GM12801 (cell line): ENCODE results near the gene SNAPC1.

ENCODE experiments used
- TF ChIP-seq, protein P1 (sequence below): IDR thresholded peaks from one replicate; pipeline ENCODE4 v1.5.1; 2011; ENCODE audit warnings: control low read depth; ENCODE audit not compliant: insufficient read length; ENCODE audit errors: extremely low read depth

The SNAPC1 gene

DNA sequence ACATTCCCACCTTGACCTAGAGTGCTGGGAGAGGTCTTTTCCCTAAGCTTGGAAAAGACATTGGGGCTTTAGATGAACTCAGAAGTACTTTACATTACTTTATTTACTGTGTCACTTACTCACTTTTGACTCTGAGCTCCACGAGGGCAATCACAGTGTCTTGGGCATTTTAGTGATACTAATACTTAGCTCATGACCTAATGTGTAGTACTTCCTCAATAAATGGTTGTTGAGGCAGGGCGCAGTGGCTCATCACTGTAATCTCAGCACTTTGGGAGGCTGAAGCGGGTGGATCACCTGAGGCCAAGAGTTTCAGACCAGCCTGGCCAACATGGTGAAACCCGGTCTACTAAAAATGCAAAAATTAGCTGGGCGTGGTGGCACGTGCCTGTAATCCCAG, 19.8 kb upstream of the SNAPC1 start:
- TF ChIP-seq, protein P1, sequence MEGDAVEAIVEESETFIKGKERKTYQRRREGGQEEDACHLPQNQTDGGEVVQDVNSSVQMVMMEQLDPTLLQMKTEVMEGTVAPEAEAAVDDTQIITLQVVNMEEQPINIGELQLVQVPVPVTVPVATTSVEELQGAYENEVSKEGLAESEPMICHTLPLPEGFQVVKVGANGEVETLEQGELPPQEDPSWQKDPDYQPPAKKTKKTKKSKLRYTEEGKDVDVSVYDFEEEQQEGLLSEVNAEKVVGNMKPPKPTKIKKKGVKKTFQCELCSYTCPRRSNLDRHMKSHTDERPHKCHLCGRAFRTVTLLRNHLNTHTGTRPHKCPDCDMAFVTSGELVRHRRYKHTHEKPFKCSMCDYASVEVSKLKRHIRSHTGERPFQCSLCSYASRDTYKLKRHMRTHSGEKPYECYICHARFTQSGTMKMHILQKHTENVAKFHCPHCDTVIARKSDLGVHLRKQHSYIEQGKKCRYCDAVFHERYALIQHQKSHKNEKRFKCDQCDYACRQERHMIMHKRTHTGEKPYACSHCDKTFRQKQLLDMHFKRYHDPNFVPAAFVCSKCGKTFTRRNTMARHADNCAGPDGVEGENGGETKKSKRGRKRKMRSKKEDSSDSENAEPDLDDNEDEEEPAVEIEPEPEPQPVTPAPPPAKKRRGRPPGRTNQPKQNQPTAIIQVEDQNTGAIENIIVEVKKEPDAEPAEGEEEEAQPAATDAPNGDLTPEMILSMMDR: no peak

- TF ChIP-seq, protein P1: no peak
Measured at GRCh38 chr14:61744238-61744637, 18.0 kb upstream of the SNAPC1 start.

DNA sequence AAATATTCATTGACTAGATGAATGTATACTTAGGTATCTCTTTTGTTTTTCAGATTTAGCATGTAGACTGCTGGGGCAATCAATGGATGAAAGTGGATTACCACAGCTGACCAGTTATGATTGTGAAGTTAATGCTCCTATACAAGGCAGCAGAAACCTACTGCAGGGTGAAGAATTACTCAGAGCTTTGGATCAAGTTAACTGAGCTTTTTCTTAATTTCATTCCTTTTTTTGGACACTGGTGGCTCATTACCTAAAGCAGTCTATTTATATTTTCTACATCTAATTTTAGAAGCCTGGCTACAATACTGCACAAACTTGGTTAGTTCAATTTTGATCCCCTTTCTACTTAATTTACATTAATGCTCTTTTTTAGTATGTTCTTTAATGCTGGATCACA, 15.3 kb upstream of the SNAPC1 start:
- TF ChIP-seq, protein P1: no peak

GRCh38 chr14:61747342-61747741, 14.9 kb upstream of the SNAPC1 start:
- TF ChIP-seq, protein P1: no peak

DNA sequence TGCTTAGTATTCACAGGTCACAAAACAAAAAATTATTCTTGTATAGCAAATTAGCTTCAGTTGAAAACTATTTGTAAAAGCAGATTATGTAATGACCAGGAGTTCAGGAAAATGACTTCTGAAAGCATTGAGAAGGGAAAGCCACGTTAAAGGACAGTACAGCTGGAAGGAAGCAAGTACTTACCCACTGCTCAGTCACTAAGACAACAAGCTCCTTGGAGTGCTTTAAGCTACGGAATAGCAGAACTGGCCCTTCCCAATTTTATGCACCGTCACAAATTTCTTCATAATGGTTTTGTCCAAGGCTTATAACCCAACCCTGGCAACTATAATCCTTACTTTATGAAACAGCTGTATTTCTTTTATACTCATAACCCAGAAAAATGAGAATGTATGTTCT, 13.0 kb upstream of the SNAPC1 start:
- TF ChIP-seq, protein P1: no peak

- TF ChIP-seq, protein P1: no peak
Measured at GRCh38 chr14:61749867-61750266, 12.4 kb upstream of the SNAPC1 start.

DNA sequence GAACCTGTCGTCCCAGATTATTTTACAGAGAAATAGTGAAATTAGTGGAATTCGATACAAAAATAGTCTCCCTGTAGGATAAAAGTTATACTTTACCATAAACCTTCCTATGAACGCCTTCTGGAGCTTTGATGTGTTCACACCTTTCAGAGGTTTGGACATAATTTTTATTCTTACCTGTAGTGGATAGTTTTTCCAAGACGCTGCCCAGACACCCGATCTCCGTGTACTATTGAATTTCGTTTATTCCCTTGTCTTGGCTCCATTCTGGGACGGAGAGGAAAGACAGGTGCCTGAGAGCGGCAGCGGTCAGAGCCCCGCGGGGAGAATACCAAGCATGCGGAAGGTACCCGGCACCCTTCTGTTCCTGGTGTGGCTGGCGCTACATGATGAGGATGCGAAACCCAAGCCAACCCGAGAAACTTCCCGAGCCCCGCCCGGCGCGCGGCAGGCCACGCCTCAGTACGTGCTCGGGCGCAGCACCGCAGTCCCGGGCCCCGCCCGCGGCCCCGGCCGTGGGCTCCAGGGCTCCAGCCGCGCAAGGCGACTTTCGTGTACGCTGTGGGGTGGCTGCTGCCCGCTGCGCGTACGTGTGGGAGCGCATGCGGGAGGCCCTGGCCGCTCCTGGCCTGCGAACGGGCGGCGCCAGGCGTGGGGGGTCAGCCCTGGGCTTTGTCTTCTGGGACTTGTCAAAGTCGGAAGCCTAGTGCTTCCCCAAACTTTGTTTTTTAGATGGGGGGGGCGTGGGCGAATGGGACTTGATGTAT, 11.3 kb upstream of the SNAPC1 start:
- TF ChIP-seq, protein P1: no peak
